HG03354 (cell line): ENCODE data around the gene SLCO3A1.

Experiments used
- ATAC-seq: cut with Tn5 transposase; IDR thresholded peaks from one replicate; pipeline ENCODE4 v1.9.1; 2021; ENCODE audit warnings: mild to moderate bottlenecking; ENCODE audit not compliant: unreplicated experiment, poor library complexity, severe bottlenecking

SLCO3A1 gene

DNA sequence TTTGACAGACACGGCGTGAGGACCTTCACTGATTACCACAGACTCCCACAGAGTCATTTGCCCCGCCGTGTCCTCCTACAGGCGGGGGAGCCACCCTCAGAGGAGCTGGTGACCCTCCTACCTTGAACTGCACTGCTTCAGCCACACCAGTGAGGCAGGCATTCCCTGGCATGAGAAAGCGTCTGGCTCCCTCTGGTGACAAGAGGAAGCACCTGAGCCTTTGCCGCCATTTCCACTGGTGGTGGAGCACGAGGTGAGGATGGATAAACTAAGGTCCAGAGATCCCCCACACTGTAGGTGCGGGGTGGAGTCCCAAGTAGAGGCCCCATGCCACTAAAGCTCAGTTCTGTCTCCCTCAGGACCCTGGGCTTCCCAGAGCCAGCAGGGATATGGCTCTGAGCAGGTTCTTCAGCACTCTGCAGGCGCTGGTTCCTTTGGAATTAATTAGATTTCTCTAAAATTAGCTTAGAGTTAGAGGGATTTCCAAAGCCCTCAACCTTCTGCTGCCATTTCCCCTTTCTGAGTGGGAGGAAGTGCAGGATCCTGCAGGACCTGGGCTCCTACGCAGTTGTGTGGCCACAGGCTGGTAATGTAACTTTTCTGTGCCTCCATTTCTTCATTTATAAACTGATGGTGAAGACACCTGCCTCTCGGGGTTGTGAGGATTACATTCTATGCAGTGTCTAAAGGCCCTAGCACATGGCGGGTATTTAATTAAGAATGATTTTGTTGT, 224.0 kb downstream of the SLCO3A1 start:
- ATAC-seq, result peak; percentile 74

DNA sequence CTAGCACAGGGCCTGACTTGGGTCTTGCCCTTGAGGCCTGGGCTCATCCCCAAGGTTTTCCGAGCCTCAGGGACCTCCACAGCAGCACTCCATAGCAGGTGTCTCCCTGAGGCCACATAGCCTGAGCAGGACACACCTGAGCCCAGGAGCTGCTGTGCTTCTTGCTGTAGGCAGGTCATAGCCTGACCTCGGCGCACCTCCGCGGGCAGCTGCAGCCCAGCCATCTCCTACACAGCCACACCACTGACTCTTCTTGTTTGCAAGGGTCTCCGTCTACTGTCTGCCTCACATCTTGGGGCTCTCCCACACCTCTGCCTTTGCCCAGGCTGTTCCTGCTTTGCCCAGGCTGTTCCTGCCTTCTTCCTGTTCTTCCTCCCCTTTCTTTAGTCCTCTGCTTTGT, 224.8 kb downstream of the SLCO3A1 start:
- ATAC-seq, result no peak

DNA sequence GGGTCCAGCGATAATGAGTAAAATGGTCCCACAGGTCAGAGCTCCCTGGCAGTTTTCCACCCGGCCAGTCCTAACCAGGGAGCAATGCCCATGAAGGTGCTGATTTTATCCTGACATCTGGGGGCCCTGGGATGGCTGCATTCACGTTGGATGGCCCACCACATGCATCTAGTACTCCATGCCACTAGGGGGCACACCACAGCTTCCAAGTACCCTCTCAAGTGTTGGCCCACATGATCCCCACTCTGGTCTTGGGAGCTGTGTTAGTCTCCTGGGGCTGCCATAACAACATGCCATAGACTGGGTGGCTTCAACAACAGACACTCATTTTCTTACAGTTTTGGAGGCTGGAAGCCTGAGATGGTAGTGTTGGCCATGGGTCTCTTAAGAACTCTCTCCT, 225.5 kb downstream of the SLCO3A1 start:
- ATAC-seq, result no peak

DNA sequence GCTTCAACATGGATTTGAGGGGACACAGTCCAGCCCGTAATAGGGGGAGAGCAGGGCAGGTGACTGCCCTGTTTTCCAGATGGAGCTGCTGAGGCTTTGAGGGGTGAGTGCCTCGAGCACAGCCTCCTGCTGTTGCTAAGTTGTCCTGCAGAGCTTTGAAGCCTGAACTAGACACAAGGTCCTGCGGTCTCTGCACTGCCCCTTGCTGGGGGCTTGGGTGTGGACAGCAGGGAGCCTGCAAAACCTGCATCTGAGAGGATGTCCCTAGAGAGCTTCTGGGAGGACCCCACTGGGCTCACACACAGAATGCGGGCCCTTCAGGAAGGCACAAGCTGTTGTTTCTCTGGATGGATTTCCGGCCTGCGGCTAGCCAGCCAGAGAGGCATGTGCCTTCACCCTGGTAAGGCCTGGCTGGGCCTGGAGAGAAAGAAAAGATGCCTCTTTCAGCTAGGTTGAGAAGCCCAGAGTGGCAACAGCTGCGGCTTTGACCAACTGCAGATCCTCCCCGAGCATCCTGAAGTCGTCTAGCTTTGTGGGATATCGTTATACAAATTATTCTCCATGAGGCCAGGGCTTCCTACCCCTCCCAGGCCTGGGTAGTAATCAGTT, 226.2 kb downstream of the SLCO3A1 start:
- ATAC-seq, result no peak

DNA sequence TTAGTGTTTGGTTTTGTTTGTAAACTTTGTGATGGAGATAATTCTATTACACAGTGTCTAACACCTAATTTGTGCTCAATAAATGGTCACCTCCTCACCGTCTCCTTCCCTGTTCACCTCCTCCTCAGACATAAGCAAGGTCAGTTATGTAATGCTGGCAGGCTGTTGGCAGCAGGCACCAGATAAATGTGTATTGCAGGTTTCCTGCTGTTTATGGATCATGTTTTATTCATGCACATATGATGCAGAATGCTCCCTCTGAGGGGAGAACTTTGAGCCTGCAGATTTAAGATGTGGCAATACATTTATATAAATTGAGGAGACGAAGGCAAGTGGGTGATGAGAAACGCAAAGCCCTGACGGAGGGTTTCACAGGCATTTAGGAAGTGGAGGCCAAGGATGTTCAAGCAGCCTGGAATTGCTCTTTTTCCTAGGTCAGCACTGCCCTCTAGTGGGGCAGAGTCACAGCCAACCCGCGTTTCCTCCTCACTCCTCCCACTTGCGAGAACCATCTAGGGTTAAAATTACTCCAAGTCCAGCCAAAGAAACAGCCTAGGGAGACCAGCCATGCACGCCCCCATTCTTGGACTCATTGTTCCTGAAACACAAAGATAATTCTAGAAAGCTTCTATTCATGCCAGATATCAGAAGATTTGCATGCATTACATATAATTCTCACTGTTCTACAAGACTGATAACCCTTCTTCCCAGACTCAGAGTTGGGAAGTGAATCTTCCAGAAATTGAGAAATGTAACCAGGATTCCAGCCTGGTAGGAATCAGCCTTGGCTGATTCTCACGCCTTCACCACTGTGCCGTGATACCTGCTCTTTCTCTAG, 228.7 kb downstream of the SLCO3A1 start:
- peak; percentile 64 for ATAC-seq

DNA sequence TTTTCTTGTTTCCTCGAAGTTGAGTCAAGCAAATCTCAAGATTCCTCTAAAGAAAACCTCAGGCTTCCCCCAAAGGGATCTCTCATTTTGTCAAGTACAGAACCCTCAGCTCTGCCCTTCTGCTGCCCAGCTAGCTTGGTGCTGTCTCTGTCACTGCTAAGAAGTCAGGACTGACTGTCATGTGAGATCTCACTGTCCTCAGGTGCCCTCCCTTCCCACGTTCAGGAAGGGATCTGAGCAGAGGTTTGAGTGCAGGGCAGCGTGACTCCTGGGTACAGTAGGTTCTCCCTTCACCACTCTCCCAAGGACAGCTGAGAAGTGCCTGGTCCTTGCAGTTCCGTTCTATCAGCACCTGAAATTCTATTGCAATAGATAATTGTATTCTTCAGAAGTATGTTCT, 229.7 kb downstream of the SLCO3A1 start:
- ATAC-seq, result no peak

DNA sequence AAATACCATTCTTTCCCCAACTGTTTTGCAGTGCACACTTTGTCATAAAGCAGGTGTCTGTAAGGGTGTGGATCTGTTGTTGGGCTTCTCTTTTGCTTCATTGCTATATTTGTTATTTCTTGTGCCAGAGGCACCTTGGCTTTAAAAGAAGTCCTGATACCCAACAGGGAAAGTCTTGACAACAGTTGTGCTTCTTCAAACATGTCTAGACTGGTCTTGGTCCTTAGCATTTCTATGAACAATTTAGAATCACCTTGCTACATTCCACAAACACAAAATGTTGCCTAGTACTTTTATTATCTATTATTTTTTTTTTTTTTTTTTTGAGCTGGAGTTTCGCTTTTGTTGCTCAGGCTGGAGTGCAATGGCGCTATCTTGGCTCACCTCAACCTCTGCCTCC, 233.7 kb downstream of the SLCO3A1 start:
- ATAC-seq, result no peak

DNA sequence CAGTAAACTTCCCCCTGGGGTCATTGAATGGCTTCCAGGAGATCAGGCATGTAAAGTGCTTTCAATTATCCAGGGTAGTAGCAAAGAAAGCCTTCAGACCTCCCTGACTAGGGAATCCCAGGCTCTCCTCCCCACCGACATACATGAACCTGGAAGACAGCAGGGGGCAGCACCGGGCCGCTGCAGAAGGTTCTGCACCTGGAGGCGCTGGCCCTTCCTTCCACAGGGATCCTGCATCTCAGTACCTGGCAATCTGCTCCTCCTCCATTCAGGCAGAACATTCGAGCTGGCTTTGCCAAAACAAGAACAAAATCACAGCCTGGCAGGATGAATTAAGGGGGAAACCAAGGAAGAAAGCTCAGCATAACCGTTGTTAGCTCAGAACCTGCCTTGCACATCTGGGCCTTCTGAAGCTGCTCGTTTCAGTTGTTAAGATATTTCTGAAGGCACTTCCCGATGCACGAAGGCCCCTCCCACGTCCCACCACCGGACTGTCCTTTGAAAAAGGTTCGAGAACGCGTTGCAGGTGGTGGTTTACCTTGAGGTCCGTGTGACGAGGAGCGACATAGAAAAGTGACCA, 237.7 kb downstream of the SLCO3A1 start:
- ATAC-seq, result no peak

DNA sequence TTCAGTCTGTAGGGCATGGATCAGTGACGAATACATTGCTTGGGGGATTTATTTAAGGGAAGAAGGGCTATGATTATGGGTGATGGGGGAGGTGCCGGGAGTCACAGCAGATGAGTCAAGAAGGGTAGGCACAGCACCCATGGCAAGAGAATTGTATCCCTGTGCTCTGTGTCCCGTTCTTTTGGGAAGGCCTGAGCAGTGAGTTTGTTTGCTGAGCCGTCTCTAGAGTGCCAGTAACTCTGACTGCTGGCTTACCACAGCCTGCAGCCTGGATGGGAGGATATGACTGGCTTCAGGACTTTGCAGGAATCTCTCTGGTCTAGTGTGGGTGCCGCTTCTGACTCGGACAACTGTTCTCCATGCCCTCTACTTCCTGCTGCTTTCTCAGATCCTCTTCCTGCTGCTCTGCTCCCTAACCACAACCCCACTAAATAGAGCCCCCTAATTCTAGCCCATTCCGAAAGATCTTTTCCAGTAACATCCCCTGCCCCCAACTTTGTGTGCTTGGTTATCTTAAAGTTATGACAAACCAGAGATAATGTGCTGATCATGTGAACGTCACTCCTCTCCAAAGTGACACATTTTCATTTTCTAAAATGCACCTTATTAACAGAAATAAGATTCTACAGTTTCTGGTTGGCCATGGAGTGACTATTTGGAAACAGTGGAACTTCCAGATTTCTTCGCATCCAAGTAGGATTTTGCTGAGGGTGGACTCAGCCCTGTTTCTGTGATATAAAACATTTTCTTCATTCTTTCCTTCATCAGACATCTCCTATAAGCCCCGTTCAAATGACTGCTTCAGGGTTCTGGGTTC, 239.0 kb downstream of the SLCO3A1 start:
- no peak for ATAC-seq

DNA sequence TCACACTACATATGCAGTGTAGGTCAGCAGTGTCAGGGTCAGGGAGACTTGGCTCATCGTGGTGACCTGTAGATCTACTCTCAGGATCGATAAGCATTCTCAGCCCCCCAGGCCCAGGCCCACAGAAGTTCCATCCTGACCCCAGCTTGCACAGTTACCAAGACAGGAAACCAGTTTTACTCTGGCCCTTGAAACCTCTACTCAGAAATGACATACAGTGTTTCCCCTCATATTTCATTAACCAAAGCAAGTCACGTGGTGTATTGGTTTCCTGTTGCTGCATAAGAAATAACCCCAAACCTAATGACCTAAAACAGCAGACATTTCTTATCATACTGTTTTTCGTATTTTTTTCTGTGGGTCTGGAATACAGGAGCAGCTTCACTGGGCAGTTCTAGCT, 242.2 kb downstream of the SLCO3A1 start:
- peak; percentile 87 for ATAC-seq

DNA sequence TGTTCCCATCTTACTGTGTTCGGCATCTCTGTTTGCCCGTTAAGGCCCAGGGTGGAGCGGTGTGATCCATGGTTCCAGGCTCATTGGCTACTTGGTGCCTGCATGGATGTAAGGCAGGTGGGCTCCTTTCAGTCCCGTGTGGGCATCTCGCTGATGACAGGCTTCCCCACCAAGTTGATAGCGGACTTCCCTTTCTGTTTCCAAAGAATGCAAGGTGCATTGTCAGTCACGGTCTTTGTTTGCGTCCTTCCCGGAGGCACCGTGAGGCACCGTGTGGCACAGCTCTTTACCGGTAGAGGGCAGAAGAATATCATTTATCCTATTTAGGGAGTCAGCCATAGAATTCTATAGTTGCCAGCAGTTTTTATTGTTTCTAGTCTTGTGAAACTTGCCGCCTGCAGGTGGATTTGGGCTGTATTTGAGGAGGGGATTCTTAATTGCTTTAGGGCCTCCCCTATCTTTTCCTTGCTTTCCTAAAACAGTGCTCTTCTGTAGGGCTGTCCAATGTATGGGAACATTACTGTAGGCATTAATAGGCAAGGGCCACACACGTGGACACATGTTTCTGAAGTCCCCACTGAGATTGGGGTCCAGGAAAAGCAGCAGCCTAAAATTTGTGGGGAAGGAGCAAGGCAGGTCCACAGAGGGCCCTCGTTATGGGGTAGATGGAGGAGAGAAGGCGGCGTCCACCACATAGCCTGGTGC, 244.1 kb downstream of the SLCO3A1 start:
- peak; percentile 57 for ATAC-seq

DNA sequence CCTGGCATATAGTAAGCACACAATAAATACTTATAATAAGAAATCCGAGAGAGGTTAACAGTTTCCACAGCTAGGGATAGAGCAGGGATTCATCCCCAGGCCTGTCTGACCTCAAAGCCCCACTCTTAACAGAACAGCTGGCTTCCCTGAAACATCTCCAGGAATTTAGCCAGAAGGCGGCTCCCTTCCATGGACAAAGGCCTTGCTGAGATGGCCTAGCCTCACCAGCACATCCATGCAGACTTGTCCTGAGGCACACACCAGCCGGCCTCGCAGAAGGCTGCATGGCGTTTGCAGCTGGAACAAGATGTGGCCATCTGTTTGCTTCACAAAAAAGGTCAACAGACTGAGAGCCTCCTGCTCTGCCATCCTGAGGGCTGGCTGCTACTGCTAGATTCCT, 245.4 kb downstream of the SLCO3A1 start:
- no peak for ATAC-seq

DNA sequence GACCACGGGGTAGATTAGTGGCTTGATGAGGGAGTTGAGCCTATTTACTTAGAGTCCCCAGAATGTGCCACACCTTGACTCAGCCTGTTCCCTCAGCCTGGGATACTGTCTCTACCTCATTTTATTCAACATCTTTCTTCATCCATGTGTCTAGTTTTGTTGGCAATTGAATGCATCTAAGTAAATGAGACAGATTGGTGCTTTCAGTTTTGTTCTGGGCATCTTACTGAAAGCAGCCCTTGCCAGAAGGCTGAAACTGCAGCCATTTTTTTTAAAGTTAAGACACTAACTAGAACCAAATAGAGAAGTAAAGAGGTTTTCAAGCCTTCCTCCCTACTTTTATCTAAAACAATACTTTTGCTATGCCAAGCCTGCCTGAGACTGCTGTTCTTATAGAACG, 246.8 kb downstream of the SLCO3A1 start:
- no peak for ATAC-seq

DNA sequence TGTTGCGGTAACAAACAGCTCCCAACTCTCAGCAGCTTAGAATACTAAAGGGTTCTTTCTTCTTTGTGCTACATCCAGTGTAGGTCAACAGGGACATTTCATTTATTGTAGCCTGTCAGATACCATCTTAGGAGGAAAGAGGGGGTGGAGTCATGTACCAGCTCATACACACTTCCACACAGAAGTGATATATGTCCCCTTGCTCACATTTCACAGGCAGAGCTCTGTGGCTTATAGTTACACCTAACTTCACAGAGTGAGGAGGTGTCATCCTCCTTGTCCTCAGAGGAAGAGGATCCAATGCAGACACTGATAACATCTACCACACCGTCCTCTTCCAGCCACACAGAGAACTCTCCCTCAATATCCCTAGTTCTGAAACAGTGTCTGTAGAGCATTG, 247.2 kb downstream of the SLCO3A1 start:
- no peak for ATAC-seq

DNA sequence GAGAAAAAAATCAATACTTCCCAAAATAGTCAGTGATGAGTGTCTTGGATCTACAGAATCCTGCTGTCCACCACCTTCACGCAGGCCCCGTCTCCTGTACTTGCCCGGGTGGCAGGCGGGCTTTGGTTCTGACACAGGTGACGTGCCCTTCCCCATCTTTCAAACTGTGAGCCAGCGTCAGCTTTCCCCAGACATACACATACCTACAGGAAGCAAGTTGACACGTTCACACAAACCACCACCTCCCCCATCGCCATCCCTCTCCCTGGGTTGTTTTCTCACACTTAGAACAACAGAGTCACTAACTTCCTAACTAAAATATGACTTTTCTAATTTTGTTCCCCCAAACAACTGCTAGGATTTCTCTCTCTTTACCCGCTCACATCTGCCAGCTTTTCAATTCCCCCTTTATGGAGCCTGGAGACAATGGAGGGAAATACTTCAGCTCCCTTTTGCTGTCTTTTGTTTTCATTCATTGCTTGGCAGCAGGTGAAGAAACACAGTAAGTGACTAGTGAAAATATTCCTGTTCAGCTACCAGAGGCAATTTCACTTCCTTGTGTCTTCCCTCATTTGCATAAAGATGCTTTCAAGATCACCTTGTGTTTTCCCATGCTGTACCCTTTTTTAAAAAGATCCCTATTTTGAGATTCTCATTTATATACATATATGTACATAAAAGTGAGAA, 248.3 kb downstream of the SLCO3A1 start:
- ATAC-seq, result peak; percentile 72

DNA sequence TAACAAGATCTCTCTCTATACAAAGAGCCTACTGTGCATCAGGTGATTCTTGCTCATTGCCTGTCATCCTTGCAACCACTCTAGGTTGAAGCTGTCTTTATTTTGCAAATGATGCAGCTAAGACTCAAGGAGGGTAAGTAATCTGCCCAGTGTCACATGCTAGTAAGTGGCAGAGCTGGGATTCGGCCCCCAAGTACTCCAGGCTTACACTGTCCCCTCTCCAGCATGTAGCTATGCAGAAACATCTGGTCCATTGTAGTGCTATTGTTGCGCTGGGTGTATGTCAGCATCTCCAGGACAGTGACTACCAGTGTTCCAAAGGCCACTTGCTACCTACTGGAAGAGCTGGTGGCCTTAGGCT, 248.9 kb downstream of the SLCO3A1 start:
- peak; percentile 25 for ATAC-seq

DNA sequence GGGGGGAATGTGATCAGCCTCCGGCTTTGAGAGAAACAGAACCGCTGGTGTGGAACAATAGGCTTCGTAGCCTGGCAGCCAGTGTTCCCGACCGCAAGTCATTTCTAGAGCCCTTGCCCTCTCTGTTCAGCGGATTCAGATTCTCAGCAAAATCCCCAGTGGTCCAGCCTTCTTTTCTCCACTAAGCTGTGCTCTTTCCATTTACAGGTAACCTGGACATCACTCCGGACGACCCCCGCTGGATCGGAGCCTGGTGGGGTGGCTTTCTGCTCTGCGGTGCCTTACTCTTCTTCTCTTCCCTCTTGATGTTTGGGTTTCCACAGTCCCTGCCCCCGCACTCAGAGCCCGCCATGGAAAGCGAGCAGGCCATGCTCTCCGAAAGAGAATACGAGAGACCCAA, 250.6 kb downstream of the SLCO3A1 start:
- ATAC-seq, result no peak

DNA sequence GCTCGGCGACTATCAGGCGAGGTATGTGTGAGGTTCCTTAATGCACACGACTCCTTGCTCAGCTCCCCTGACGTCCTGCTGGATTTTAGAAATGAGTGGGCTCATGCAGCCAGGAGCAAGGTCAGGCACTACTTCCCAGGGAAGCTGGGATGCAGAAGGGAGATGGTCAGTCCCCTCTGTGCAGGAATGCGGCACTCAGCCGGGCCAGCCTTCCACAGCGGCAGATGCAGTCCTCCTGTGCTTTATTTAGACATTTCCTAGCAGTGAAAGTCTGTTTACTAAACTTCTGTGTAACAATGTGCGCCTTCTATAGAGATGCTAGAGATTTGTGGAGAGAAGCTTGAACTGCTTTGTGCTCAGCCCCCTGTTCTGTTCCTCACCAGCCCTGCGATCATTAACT, 252.1 kb downstream of the SLCO3A1 start:
- no peak for ATAC-seq

DNA sequence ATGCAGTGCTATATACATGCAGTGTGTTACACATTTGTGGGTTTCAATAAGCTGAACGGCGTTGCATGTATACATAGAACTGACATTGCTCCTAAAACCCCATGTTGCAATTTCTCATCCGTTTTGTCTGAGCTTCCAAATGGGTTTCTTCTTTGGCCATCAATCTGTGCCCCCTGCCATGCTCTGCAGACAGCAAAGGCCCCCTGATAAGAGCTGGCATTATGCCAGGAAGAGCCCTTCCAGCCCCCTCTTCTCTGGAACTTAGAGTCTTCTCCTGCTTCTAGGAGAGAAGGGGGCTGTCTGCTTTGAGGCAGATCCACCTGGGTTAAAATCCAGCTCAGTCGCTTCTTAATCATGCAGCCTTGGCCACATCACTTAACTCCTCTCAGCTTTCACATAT, 254.0 kb downstream of the SLCO3A1 start:
- no peak for ATAC-seq
